ENCODE measurements around the gene PLCB1.
A peak's percentile ranks its signal among the peaks of the same experiment; 100 is the strongest.
"Not testable (repeated sequence)": the region's sequence is repeated elsewhere in the genome, so short reads cannot be mapped to it uniquely, and the experiment has no call there.

The PLCB1 gene

DNA sequence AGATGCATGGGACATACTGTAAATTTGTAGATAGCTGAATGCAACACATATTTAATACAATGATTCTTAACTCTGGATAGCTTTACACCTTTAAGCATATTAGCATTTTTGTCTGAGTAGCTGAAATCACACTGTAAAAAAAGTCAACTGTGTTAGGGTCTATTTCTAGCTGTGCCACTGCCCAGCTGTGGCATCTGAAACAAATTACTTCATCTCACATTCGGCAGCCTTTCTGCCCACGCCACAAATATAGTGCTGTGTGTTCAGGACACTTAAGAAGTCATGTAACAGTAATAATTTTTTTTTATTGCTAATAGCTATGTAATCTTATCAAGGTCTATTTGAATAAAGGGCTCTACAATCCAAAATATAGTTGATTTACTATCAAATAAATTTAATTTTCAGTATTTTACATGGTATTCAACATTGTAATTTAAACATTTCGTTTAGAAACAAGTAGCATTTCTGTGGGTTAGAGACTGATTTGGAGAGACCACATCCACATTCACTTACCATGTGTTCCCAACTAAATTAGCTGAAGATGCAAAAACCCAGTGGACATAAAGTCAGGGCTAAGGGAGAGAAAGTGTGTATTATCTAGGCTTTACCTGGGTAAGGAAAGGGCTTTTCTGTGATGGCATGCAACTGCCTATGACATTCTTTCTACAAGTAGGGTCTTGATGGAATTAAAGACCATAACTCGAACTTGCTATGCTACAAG is 276.7 kb downstream of the PLCB1 start:
- no peak for DNase-seq

DNA sequence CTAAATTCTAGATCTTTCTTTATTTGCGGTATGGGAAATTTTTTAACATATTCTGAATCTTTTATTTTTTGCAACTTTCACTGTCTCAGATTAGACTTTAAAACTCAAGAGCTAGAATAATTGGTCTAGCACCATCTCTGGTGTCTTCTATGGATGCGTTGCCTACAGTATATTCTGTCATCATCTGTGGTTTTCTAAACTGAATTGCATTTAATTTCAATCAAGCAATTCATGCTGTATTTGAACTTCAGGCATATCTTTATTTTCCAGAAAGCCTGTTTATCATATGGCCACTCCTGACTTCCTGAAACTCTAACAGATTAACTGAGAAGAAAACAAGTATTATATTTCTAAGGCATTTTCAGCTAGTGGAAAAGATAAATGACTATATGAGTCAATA is 281.6 kb downstream of the PLCB1 start:
- no peak for DNase-seq

DNA sequence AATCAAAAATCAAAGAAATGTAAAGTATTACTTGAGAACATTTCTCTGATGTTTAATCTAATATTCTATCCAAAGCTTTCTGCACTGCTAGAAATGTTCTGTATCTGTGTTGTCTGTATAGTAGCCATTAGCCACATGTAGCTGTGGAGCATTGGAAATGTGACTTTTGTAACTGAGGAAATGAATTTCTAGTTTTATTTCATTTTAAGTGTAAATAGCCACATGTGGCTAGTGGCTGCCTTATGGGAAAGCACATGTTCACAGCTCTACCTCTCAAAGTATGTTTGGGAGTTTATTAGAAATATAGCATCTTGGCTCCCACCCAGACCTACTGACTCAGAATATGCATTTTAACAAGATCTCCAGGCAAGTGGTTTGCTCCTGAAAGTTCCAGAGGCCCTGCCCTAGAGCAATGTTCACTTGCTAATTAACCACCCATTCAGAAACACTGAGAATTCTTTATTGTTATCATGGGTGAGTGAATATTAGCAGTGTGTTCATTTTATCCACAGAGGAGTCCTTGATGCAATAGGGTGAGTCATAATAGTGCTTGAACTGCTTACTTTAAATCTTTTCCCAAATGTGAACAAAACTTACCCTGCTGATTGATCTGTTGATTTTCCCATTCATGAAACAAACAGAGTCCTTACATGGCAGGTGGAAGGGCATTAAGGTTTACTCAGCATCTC is 282.7 kb downstream of the PLCB1 start:
- peak; percentile 90 for DNase-seq

DNA sequence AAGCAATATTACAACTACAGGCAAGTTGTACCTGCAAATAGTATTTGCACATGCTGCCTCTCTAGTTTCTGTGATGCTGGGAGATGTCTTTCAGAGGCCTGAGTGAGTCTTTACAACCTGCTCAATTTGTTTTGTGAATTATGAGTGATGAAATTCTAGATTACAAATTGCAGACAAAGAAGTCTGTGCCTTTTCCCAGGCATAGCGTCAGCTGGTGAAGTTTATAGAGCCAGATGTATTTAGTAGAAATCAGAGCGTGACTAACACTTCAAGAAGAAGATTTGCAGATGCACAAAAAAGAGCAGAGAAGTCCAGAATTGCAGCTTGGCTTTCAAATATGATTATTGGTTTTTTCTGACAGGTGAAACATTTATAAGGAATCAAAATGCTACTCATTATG is 289.9 kb downstream of the PLCB1 start:
- DNase-seq = no peak

DNA sequence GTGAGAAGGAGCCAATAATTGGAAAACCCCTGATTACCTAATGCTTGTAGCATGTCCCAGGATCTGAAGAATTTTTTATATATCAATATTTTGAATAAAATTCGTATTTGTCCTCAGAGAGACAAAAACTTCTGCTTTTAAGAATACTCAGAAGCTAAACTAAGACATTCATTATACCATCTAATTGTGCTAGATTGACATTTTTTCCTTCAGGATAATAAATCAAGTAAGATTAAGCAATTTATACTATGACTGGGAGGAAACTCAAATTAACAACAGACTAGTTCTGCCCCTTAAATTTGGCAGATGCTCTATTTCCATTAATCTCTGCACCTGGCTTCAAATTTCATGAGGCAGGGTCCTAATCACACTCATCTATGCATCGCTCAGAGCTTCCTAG is 291.4 kb downstream of the PLCB1 start:
- DNase-seq = no peak

DNA sequence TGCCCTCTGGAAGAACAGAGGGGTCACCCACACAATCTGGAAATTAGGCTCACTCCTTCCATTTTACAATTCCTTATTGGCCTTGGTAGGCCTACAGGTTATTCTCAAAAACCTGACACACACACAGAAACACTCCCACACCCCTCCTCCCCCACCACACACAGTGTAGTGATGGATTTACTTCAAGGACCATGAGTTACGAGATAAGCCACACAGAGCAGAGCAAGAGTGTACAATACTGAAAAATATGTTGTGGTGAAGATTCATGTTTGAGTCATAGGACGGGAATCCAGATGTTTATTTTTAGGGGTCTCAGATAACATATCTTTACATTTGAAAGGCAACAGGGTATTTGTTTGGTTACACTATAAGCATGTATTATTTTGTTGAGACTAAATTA is 291.9 kb downstream of the PLCB1 start:
- DNase-seq = no peak

DNA sequence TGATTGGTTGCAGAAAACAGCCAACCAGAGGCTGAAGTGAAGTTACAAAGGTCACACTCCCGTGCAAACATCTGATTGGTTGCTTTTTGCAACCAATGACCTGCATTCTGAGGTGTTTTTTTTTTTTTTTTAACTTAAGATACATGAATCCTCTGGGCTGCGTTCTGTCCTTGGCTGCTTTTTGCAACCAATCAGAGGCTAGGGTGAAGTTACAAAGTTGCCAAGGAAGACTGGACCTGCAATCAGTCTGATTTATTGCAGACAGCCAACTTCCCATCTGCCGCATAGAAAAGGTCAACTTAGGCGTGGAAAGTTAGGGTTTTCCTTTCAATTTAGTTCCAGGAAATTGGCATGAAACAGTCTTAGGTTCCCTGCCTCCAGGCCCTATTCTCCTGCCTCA is 292.9 kb downstream of the PLCB1 start:
- no peak for DNase-seq

- DNase-seq = no peak
Measured at GRCh38 chr20:8425802-8426201, 293.7 kb downstream of the PLCB1 start.

GRCh38 chr20:8427419-8428040 is 295.5 kb downstream of the PLCB1 start:
- DNase-seq = no peak

DNA sequence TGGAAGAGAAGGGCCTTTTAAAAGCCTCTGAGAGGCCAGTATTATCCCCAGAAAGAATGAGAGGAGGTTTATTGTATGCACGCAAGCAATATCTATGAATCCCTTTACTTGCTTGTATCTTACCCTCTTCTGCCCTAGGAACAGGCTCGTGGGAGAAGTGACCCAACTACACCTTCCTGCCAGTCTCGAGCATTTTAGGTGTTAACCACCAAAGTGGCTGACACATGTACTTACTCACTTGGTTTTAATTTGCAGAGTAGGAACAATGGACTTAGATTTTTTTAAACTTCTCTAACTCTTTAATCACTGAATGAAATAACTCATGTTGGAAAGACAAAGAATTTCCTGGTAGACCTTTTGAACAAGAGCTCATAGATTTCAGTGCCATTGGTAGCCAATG is 296.9 kb downstream of the PLCB1 start:
- DNase-seq = no peak

DNA sequence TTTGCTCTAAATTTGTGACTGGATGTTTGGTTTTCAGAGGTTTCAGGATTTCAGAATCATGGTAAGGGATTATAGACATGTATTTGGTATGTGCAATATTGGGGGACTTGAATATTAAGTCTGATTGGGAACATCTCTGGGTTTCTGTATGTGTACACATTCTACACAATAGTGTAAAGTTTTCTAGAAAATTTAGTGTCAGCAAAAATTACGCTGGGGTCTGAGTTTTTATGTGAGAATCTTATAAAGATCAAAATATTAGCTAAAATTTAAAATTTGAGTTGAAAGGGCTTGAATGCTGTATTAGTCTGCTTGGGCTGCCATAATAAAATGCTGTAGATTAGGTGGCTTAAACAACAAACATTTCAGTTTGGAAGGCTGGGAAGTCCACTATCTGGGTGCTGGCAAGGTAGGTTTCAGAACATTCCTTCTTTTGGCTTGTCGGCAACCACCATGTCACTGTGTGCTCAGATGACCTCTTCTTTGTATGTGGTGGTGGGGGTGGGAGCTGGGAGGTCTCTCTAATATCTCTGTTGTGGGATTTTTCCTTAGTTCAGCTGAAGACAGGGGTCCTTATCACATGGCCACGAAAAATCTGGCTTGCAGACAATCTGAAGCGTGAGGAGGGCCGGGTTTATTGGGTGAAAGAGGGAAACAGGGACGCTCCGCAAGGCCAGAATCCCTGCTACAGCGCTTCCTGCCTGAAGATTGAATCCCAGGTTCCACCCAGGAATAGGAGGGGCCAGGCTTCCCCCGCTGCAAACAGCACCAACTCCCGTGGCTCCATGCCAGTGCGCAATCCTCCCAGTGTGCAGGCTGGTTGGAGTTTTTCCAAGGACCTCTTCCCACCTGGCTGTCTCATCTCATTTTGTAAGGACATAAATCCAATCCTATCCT is 299.7 kb downstream of the PLCB1 start:
- DNase-seq = peak; percentile 50

GRCh38 chr20:8432435-8433148 is 300.5 kb downstream of the PLCB1 start:
- no peak for DNase-seq

GRCh38 chr20:8433291-8433690 is 301.2 kb downstream of the PLCB1 start:
- no peak for DNase-seq

- DNase-seq = no peak
Measured at GRCh38 chr20:8434326-8434876, 302.3 kb downstream of the PLCB1 start.

DNA sequence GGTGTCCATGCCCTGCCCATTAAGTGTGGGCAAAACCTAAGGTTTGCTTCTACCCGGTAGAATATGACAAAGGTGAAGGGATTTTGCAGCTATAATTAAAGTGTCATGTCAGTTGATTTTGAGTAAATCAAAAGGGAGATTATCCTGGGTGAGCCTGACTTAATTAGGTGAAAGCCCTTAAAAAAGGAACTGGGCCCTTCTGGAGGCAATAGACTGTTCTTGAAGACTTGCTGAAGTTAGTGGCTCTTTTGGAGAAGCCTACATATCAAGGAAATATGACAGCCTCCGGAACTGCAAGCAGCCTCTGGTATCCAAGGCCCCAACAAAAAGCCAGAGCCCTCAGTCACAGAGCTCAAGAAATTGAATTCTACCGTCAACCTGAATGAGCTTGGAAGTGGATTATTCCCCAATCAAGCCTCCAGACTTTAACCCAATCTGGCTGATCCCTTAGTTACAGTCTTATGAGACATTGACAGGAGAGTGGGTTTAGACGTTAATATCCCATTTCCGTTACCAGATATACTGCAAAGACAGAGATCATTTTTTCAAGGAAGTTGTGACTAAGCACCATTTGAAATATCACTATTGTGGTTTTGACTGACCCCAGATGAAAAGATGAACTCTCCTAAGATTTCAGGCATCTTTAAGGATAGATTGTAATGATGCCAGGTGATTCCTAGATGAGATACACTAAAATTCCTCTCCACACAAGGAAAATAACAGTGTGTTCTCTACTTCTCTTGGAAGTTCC is 303.4 kb downstream of the PLCB1 start:
- DNase-seq = no peak

DNA sequence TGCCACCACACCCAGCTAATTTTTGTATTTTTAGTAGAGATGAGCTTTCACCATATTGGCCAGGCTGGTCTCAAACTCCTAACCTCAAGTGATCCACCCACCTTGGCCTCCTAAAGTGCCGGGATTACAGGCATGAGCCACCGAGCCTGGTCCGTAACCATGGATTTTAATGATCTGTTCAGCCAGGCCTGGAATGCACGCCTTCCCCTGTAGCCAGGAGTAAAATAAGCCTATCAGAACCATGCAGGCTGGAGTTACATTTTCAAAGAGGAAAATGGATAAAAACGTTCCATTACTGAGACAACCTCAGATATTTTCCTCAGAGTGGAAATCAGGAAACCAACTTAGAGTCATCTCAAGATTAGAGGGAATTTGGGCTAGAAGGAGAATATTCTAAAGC is 304.9 kb downstream of the PLCB1 start:
- not testable (repeated sequence) for DNase-seq

DNA sequence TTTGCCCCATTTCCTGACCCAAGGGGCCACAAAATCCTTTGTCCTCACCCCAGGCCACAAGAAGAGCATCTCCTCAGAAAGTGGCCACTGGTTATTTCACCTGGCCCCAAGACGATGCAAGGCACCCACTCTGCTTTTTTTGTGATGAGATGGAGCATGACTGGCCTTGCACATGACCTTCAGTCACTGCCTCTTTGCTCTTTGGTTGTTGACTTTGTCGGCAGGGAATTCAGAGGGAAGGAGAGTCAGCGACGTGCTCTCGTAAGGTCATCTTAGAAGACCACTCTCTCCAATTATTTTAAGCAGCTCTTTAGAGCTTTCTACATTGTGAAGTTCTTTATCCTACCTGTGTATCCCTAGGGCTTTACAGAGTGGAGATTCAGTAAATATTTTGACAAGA is 306.7 kb downstream of the PLCB1 start:
- peak; percentile 35 for DNase-seq

- no peak for DNase-seq
Measured at GRCh38 chr20:8443464-8444072, 311.5 kb downstream of the PLCB1 start.

GRCh38 chr20:8447262-8448120 is 315.4 kb downstream of the PLCB1 start:
- DNase-seq = no peak

- no peak for DNase-seq
Measured at GRCh38 chr20:8449123-8449522, 317.1 kb downstream of the PLCB1 start.
